Astrocyte of the hippocampus (primary cell): ENCODE results near the gene PBRM1.
A peak's percentile ranks its signal among the peaks of the same experiment; 100 is the strongest.
"Not testable (repeated sequence)": the region's sequence is repeated elsewhere in the genome, so short reads cannot be mapped to it uniquely, and the experiment has no call there.

Experiments used
- DNase-seq: peaks from one replicate; pipeline ENCODE4 v3.0.0; 2011; ENCODE audit warnings: low read depth, low spot score

The PBRM1 gene

DNA sequence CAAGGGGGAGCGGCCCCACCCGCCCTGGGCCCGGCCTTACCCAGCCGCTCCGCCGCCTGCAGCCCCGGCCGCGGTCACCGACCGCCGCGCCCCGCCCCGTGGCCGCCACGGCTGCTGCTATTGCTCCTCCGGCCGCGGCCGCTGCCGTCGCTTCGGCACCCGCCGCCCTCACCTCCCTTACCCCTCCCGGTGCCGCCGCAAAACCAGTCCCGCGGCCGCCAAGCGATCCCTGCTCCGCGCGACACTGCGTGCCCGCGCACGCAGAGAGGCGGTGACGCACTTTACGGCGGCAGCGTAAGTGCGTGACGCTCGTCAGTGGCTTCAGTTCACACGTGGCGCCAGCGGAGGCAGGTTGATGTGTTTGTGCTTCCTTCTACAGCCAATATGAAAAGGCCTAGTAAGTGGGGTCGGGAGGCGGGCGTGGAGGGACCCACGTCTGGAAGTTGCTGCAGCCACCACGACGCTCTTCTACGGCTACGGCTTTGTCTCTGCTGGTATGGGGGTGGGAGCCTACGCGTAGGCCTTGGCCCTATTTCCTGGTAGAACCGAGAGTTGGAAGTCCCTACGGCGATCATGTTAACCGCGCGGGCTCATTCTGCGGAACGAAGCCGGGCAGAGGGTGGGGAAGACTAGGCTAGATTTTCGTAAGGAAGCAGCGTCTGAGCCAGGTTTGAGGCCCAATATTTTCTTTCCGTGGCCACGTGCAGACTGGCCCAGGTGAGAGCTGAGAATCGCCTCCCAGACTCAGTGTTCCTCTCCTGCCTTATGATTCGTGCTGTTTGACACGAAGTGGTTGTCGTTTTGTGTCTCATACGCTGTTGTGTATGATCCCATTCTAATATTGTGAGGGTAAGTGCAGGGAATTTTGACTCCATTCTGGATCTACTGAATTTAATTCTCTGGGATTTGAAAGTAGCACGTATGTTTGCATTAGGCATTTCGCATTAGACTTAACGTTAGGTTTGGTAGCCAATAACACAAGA is at the start of gene PBRM1, which contains the start of gene GNL3:
Gene PBRM1, minus strand, starts transcription at position 205 of the 983 bp plus-strand sequence.
Gene GNL3, plus strand, starts transcription at position 324 of the 983 bp plus-strand sequence. Its CDS starts 61 bp downstream, at position 385.
- DNase-seq = peak; percentile 99

GRCh38 chr3:52733256-52733891 is 47.7 kb upstream of the PBRM1 start:
- no peak for DNase-seq

DNA sequence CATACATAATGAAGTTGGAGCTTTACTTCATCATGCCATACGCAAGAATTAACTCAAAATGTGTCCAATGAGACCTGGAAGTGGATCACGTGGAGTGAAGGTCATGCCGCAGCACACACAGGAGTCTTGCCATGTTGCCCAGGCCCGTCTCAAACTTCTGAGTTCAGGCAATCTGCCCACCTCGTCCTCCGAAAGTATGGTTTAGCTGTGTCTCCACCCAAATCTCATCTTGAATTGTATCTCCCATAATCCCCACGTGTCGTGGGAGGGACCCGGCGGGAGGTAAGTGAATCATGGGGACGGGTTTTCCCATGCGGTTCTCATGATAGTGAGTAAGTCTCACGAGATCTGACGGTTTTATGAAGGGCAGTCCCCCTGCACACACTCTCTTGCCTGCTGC is 45.9 kb upstream of the PBRM1 start:
- no peak for DNase-seq

- DNase-seq = no peak
Measured at GRCh38 chr3:52730681-52731080, 45.0 kb upstream of the PBRM1 start.

GRCh38 chr3:52728753-52729152 is 43.0 kb upstream of the PBRM1 start:
- not testable (repeated sequence) for DNase-seq

- no peak for DNase-seq
Measured at GRCh38 chr3:52724511-52724910, 38.8 kb upstream of the PBRM1 start.

- DNase-seq = no peak
Measured at GRCh38 chr3:52723935-52724334, 38.2 kb upstream of the PBRM1 start.

GRCh38 chr3:52722491-52722890 is 36.8 kb upstream of the PBRM1 start:
- no peak for DNase-seq

DNA sequence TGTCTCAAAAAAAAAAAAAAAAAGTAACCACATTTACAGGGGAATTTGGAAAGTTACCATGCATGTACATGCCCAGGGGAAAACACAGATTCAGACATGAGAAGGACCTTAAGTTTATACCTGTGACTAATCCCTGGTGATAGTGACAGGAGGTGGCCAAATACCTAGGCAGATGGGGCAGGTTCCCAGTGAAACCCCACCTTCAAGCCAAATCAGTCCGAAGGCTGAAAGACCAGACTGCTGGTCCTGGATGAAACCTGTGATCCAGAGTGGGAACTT is 36.0 kb upstream of the PBRM1 start:
- no peak for DNase-seq

DNA sequence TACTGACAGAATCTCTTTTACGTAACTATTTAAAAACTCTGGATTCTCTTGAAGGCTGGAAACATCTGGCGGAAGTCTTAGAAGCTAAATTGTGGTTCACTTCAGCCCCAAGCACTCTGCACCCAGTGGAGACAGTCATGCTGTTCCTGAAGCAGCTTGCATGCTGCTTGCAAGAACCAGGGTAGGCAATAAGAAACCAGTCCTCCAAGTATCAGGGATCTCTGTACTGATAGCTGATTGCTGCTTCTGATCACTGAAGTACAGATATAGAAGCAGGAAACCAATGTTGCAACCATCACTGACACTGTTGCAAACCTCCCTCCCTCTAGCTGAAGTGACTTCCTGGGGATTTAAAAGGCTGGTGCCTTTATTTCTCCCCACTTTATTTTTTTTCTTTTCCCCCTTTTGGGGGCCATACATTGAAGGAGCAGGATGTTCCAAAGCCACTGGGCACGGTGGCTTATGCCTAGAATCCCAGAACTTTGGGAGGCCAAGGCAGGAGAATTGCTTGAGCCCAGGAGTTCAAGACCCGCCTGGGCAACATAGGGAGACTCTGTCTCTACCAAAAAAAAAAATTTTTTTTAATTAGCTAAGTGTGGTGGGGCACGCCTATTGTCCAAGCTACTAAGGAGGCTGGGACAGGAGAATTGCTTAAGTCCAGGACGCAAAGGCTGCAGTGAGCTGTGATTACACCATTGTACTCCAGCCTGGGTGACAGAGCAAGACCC is 35.5 kb upstream of the PBRM1 start:
- no peak for DNase-seq

GRCh38 chr3:52719618-52720017 is 33.9 kb upstream of the PBRM1 start:
- no peak for DNase-seq

GRCh38 chr3:52715714-52716305 is 30.1 kb upstream of the PBRM1 start:
- no peak for DNase-seq

DNA sequence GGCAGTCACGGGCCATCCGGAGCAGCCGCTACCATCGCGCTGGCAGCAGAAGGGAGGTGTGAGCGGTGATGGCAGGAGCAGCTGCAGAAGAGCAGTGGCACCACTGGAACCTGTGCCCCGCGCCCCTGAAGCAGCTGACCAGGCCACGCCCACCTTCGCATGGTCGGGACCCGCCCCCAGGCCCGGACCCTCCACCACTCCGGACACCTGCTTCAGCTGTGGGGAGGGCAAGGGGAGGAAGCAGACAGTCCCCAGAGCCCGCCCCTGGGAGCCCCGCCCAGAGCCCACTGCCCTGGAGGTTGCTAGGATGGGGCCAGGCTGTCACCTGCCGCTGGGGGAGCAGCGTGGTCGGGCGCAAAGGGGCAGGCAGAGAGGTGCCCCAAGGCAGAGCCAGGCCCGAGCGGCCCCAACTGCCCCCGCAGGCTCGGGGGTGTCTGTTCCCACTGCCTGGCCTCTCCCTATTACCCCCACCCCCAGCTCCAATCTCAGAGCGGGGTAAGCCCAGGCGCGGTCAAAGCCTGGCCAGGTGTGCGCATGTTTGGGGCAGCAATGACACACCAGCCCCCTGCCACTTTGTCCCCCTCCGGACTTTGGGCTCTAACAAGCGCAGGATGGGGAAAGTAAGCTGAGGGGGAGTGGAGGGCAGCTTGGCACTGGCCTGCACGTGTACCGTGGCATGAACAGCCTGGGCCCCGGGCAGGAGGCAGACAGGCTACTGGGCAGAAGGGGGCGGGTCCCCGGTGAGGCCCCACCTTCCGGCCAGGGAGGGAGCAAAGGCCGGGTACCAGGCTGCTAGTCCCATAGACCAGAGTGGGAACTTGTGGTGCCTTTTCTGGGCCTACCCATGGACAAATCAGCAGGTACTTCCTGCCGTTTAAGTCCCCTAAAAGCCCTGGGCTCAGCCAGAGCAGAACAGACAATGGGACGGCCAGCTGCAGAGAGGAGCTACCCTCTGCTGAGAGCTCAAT is 28.9 kb upstream of the PBRM1 start:
- DNase-seq = no peak

GRCh38 chr3:52712291-52713212 is 26.8 kb upstream of the PBRM1 start:
- no peak for DNase-seq

GRCh38 chr3:52710512-52710911 is 24.8 kb upstream of the PBRM1 start:
- DNase-seq = no peak

- no peak for DNase-seq
Measured at GRCh38 chr3:52707585-52707984, 21.9 kb upstream of the PBRM1 start.

DNA sequence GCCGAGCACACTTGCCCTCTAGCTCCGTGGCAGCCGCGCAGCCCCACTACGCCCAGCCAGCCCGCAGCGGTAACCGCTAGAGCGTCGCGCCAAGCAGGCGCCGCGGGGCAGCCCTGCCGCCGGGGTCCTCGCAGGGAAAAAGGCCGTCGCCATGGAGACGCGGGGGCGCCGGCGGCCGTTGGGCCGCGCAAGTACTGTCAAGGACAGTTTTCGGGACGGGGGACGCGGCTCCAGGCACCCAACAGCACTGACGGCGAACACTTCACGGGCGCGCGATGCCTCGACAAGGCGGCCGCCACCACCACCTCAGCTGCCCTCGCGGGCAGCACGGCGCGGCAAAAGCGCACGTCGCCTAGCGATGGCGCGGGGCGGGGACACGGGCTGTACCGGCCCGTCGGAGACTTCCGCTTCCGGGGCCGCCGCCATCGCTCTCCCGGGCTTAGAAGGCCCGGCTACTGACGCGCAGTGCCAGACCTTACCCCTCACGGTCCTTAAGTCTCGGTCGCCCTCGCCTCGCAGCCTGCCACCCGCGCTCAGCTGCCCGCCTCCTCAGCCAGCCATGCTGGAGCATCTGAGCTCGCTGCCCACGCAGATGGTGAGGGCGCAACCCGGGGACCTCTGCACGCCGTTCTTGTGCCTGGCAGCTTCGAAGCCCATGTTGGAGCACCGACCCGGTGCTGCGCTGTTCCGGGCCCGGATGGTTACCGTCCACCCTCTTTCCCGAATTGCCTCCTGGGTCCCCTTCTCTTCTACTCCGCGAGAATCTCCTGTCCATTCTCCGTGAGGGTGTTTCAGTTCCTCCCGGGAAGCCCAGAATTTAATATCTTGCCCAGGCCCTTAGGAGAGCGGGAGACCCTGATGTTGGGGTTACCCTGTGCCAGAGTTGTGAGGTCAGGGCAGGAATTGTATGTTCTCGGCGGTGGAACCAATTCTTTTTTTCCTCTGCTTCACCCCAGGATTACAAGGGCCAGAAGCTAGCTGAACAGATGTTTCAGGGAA is 20.3 kb upstream of the PBRM1 start, which contains the start of the genes GLT8D1 and SPCS1:
Gene GLT8D1, minus strand, starts transcription at position 104 of the 999 bp plus-strand sequence. CDS start 5,331 bp downstream, outside the sequence.
Gene SPCS1, plus strand, starts transcription at position 419 of the 999 bp plus-strand sequence. Its CDS starts 141 bp downstream, at position 560.
- peak; percentile 95 for DNase-seq

DNA sequence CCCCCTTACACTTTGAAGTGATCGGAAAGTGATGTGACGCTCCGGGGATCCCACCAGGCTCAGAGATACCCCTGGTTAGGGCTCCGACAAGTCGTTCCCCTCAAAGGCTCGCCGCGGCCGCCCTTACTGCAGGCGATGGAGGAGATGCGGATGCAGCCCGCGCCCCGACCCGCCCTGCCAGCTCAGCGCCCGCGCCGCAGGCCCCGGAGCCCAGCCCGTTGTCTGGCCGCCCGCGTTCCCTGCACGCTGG is 19.6 kb upstream of the PBRM1 start:
- no peak for DNase-seq
